Endothelial cell of umbilical vein (primary cell): ENCODE measurements around the gene SLC35D1. TPM values are rescaled to one million over a fixed set of nuclear protein-coding genes. Genes with fewer than 3 reads are reported as not detected.

Source experiments
- BruUV-seq: library from RNA; stranded (reverse); fragments of 400-500 nt; replicated peaks from 2 replicates; lab custom pipeline; 2021; lab: Mats Ljungman, UMichigan
- CTCF ChIA-PET: fragments of 300-600, 350-600 bp; sonication (Branson Sonifier 250); formaldehyde crosslinking; loops from one replicate; lab custom pipeline; 2021; ENCODE audit warnings: antibody characterized with exemption, inconsistent platforms; lab: Charles Lee
- POLR2A ChIA-PET: fragments of 300-600, 350-600 bp; sonication (Branson Sonifier 250); formaldehyde crosslinking; loops from one replicate; lab custom pipeline; 2021; ENCODE audit warnings: antibody characterized with exemption, inconsistent platforms; lab: Charles Lee
- DNase-seq: peaks from one replicate; pipeline ENCODE4 v3.0.0-alpha.2; 2011; ENCODE audit warnings: low read depth, low spot score
- FAIRE-seq: peaks from 2 replicates; lab custom pipeline; 2011; peaks lifted over from hg19 to GRCh38; lab: Jason Lieb, UNC
- H2AFZ ChIP-seq: 2 replicates; pipeline ENCODE4 v1.6.0; 2012; ENCODE audit warnings: low read depth, low read length, control low read depth, inconsistent platforms
- H3K27ac ChIP-seq: 2 replicates; pipeline ENCODE4 v1.5.1; 2011; ENCODE audit warnings: low read depth, mild to moderate bottlenecking, control low read depth, low read length, moderate library complexity; ENCODE audit not compliant: insufficient read depth
- H3K27me3 ChIP-seq, 2 experiments: 2 replicates each; pipeline versions ENCODE4 v1.6.0 to v1.6.1; 2011; ENCODE audit warnings: low read length in 2 of 2, mixed read lengths in 1 of 2; ENCODE audit not compliant: control insufficient read depth in 2 of 2, insufficient read depth in 2 of 2
- H3K36me3 ChIP-seq, 2 experiments: 2 replicates in 1 of 2; 3 replicates in 1 of 2; pipeline ENCODE4 v1.5.1; 2011; ENCODE audit warnings: low read length in 2 of 2, mild to moderate bottlenecking in 1 of 2, moderate library complexity in 1 of 2; ENCODE audit not compliant: control insufficient read depth in 2 of 2, insufficient read depth in 2 of 2; ENCODE audit errors: extremely low read depth in 1 of 2
- H3K4me1 ChIP-seq: 3 replicates; pipeline ENCODE4 v1.5.1; 2011; ENCODE audit warnings: mild to moderate bottlenecking, low read length; ENCODE audit not compliant: control insufficient read depth, insufficient read depth; ENCODE audit errors: extremely low read depth
- H3K4me2 ChIP-seq: 2 replicates; pipeline ENCODE4 v1.6.1; 2011; ENCODE audit warnings: low read length, control low read depth, mixed read lengths; ENCODE audit not compliant: insufficient read depth
- H3K4me3 ChIP-seq, 3 experiments: fragments of 200-600 bp in 1 of 3; sonication (generic), shearing (Covaris generic) in 1 of 3; replicated peaks in 1 of 3; 2 replicates each; pipeline ENCODE4 v1.5.1; 2011 to 2016; ENCODE audit warnings: control low read depth in 3 of 3, low read length in 3 of 3, mild to moderate bottlenecking in 2 of 3, inconsistent platforms in 1 of 3, low read depth in 1 of 3, moderate library complexity in 1 of 3; ENCODE audit not compliant: insufficient read depth in 1 of 3
- H3K79me2 ChIP-seq: 2 replicates; pipeline ENCODE4 v1.6.0; 2012; ENCODE audit warnings: low read length, inconsistent platforms; ENCODE audit not compliant: control insufficient read depth, insufficient read depth
- H3K9ac ChIP-seq: replicated peaks from 2 replicates; pipeline ENCODE3; 2011; ENCODE audit warnings: low read length, control low read depth; ENCODE audit not compliant: insufficient read depth; ENCODE audit errors: extremely low read depth
- H3K9me1 ChIP-seq: replicated peaks from 3 replicates; pipeline ENCODE4 v1.6.0; 2011; ENCODE audit warnings: mild to moderate bottlenecking, low read length; ENCODE audit not compliant: control insufficient read depth, insufficient read depth; ENCODE audit errors: extremely low read depth
- H3K9me3 ChIP-seq: replicated peaks from 2 replicates; pipeline ENCODE4 v1.5.1; 2012; ENCODE audit warnings: low read length, inconsistent platforms; ENCODE audit not compliant: control insufficient read depth, insufficient read depth
- H4K20me1 ChIP-seq: replicated peaks from 2 replicates; pipeline ENCODE3; 2011; ENCODE audit warnings: mild to moderate bottlenecking, low read length; ENCODE audit not compliant: control insufficient read depth, insufficient read depth; ENCODE audit errors: extremely low read depth
- CTCF ChIP-seq, 2 donors: IDR thresholded peaks; 1 replicate in 1 of 2; 2 replicates in 1 of 2; pipeline ENCODE4 v1.5.1; 2011; ENCODE audit warnings: low read length in 2 of 2, mild to moderate bottlenecking in 2 of 2, moderate library complexity in 2 of 2, control low read depth in 1 of 2, inconsistent platforms in 1 of 2, low read depth in 1 of 2; ENCODE audit not compliant: insufficient read depth in 1 of 2; ENCODE audit errors: extremely low read depth in 1 of 2
- EZH2 ChIP-seq: IDR thresholded peaks from 2 replicates; pipeline ENCODE4 v1.6.1; 2012; ENCODE audit warnings: borderline replicate concordance, low read depth, mild to moderate bottlenecking, moderate library complexity, low read length, inconsistent platforms; ENCODE audit not compliant: severe bottlenecking
- FOS ChIP-seq: IDR thresholded peaks from 2 replicates; pipeline ENCODE4 v1.6.1; 2011; ENCODE audit warnings: mild to moderate bottlenecking, low read length, moderate library complexity, borderline replicate concordance; ENCODE audit not compliant: insufficient read depth
- GATA2 ChIP-seq: IDR thresholded peaks from 2 replicates; pipeline ENCODE4 v1.7.0; 2011; ENCODE audit warnings: low read depth, mild to moderate bottlenecking, moderate library complexity, mixed read lengths, low read length; ENCODE audit not compliant: insufficient read length, insufficient read depth
- JUN ChIP-seq: IDR thresholded peaks from 2 replicates; pipeline ENCODE4 v1.6.1; 2011; ENCODE audit warnings: borderline replicate concordance, low read depth; ENCODE audit not compliant: insufficient read length, insufficient read depth
- MAX ChIP-seq: IDR thresholded peaks from 2 replicates; pipeline ENCODE4 v1.6.1; 2011; ENCODE audit not compliant: insufficient read depth, insufficient read length
- MYC ChIP-seq: IDR thresholded peaks from one replicate; pipeline ENCODE4 v1.6.1; 2011; ENCODE audit warnings: mild to moderate bottlenecking, low read depth, low read length
- POLR2A ChIP-seq: IDR thresholded peaks from 2 replicates; pipeline ENCODE4 v1.6.1; 2012; ENCODE audit warnings: low read depth, mild to moderate bottlenecking, control low read depth, low read length
- POLR2AphosphoS5 ChIP-seq: IDR thresholded peaks from 2 replicates; pipeline ENCODE4 v1.6.1; 2012; ENCODE audit warnings: low read depth, mild to moderate bottlenecking, control low read depth, low read length, moderate library complexity; ENCODE audit not compliant: insufficient read depth
- dilution Hi-C: fragments of 300-500 bp; cut with MboI; formaldehyde crosslinking; loops from one replicate; pipeline ENCODE4 v1.15.0; 2019; ENCODE audit warnings: low sequenced_read_pairs; ENCODE audit not compliant: extremely low pct_ligation_motif_present
- intact Hi-C: fragments of 100-400 bp; cut with micrococcal nuclease; formaldehyde crosslinking; loops from one replicate; pipeline ENCODE4 v1.10.0; 2022
- polyA plus RNA-seq, 4 experiments: library from polyadenylated mRNA; depleted of rRNA in 3 of 4; stranded (reverse) in 3 of 4; unstranded in 1 of 4; fragments of >200 nt; gene quantifications; 2 replicates each; pipeline versions ENCODE4 v1.2.1 to v1.2.3, GENCODE V29; 2011 to 2012; ENCODE audit warnings: missing spikeins in 1 of 4
- total RNA-seq: library from RNA; stranded (reverse); gene quantifications from 2 replicates; pipeline ENCODE4 v1.2.3, GENCODE V29; 2021

SLC35D1 gene
- total and polyA plus RNA-seq, 2 donors (not counting 3 experiments of a cell fraction or from before 2014, with no cell fraction given), result 3.5 to 6.6 TPM

GRCh38 chr1:67058761-67059160 lies 4.8 kb upstream of the SLC35D1 start:
- no peak overlapping the region for H3K4me3 ChIP-seq
- no peaks in the 10 kb centered on the region for H3K9me1 ChIP-seq
- TF ChIP-seq POLR2A, result no peak
- TF ChIP-seq FOS, result no peak
- no peak for TF ChIP-seq CTCF (IDR thresholded peaks at IDR 0.05; ENCODE audit: extremely low read depth in 1 of 2, insufficient read depth in 1 of 2, low read depth in 1 of 2, low read length in 2 of 2)
- TF ChIP-seq POLR2AphosphoS5, result no peak
- TF ChIP-seq JUN, result no peak
- TF ChIP-seq MYC, result no peak
- no peak for TF ChIP-seq MAX
- no peak for TF ChIP-seq GATA2
- no peak for TF ChIP-seq EZH2
- H3K27ac ChIP-seq, result no peak overlapping the region
- no peak for DNase-seq
- no peak overlapping the region for H3K4me2 ChIP-seq
- H3K79me2 ChIP-seq, result no peaks in the 10 kb centered on the region
- no peaks in the 10 kb centered on the region for H3K36me3 ChIP-seq
- dilution Hi-C loops, result no loop called here
- peaks cover 4% of the 10 kb centered on the region for H3K4me1 ChIP-seq
- H3K9me3 ChIP-seq, result no peaks in the 10 kb centered on the region
- BruUV-seq, result no TSS peak
- H2AFZ ChIP-seq, result no peak overlapping the region
- H3K9ac ChIP-seq, result no peak overlapping the region
- H3K27me3 ChIP-seq, result no peaks in the 10 kb centered on the region
- FAIRE-seq, result no peak
- ChIA-PET CTCF (interaction anchor here (0.9 to 1.1 kb wide), 2 partner anchors 63 to 89 kb away, joined by 3 read pairs; no protein-coding TSS in a partner anchor), POLR2A (no interaction called here)
- intact Hi-C loops, result loop anchor here (10.0 kb wide), 1 partner anchor 406 kb away; no protein-coding TSS in a partner anchor
- no peaks in the 10 kb centered on the region for H4K20me1 ChIP-seq
